LNCAP (cell line): ENCODE results near the gene IHH.

ENCODE experiments used
- TF ChIP-seq, protein P1 (sequence below): fragments of 450-650 bp; IDR thresholded peaks from 2 replicates; pipeline ENCODE4 v1.5.1; 2017; ENCODE audit warnings: mild to moderate bottlenecking

Gene IHH

DNA sequence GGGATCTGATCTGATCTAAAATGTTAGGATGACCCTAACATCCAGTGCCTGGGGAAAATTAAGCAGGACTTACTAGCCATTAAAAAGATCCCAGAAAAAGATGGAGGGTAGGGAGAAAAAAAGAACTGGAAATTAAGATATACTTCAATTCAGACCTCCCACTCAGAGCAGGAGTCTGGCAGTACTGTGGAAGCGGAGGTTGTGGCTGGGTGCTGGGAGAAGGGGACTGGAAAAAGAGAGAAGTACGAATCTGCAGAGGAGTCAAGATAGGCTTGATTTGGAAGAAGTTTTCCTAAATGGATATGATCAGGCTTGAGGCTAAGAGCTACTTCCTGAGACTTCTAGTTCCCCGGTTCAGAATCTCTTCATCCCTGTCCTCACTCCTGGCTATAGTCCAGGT lies 33.5 kb upstream of the IHH start:
- TF ChIP-seq, protein P1, sequence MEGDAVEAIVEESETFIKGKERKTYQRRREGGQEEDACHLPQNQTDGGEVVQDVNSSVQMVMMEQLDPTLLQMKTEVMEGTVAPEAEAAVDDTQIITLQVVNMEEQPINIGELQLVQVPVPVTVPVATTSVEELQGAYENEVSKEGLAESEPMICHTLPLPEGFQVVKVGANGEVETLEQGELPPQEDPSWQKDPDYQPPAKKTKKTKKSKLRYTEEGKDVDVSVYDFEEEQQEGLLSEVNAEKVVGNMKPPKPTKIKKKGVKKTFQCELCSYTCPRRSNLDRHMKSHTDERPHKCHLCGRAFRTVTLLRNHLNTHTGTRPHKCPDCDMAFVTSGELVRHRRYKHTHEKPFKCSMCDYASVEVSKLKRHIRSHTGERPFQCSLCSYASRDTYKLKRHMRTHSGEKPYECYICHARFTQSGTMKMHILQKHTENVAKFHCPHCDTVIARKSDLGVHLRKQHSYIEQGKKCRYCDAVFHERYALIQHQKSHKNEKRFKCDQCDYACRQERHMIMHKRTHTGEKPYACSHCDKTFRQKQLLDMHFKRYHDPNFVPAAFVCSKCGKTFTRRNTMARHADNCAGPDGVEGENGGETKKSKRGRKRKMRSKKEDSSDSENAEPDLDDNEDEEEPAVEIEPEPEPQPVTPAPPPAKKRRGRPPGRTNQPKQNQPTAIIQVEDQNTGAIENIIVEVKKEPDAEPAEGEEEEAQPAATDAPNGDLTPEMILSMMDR, result no peak

DNA sequence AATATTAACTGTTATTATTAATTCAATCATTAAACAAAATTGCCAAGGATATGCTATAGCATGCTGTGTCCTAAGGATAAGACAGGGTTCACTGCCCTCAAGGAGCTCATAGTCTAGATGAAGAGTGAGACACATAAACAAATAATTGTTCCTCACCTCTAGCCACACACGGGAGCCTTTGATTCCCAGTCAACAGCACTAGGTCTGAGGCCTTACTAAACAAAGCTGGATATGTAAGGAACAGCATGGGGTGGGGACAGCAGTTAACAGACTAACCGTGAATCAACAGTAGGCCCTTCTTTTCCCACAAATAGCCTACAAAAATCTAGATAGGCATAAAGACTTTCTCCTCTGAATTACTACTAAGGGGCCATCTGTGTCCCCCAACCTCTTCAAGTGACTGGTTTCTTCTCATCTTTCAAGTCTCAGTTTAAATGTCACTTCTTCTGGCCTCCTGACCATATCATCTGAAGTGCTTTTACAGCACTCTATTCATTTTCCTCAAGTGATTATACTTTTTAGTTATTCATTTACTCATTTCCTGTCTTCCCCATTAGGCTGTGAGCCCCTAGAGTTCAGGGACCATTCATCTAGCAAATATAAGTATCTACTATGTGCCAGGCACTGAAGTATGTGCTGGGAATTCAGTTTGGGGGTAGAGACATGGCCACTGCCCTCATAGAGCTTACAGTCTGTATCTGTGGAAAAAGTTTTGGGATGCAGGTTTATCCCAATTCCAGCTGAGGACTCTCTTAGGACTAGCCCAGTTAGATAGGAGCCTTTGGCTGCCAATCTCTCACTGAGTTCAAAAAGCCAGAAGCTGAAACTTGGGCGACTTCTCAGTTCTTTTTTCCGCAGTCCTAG lies 29.9 kb upstream of the IHH start:
- TF ChIP-seq, protein P1, result no peak

DNA sequence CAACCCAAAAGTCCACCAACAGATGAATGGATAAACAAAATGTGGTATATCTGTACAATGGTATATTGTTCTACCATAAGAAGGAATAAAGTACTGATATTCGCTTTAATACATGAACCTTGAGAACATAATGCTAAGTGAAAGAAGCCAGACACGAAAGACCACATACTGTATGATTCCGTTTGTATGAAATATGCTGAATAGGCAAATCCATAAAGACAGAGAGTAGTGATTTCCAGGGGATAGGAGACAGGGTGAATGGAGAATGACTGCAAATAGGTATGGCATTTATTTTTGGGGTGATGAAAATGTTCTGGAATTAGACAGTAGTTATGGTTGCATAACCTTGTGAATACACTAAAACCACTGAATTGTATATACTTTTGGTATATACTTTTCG lies 28.6 kb upstream of the IHH start:
- TF ChIP-seq, protein P1, result no peak

DNA sequence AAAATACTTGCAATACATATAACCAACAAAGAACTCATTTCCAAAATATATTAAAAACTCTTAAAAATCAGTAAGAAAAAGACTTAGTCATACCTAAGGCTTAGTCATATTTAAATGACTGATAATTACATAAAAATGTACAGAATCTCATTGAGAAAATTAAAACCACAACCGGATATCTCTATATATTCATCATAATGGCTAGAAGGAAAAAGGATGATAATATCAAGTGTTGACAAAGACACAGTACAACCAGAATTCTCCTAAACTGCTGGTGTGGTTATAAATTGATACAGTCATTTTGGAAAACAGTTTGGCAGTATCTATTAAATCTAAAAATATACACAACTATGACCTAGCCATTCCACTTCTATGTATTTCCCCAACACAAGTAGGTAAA lies 27.1 kb upstream of the IHH start:
- TF ChIP-seq, protein P1, result no peak

DNA sequence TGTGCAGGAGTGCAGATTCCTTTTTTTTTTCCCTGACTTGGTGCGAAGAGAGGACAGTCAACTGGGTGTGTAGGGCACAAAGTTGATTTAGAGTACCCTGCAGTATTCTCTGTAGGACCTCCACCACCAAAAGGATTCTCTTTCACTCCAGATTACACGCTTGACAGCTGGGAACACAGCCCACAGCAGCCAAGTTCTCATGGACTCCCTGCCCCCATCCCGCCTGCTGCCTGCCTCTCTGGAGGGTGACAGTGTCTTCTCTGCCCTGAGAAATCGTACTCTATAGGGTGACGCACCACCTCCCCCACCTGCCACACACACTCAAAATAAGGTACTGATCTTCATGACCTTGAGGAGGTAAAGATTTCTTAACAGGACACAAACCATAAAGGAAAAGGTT lies 26.6 kb upstream of the IHH start:
- TF ChIP-seq, protein P1, result no peak

DNA sequence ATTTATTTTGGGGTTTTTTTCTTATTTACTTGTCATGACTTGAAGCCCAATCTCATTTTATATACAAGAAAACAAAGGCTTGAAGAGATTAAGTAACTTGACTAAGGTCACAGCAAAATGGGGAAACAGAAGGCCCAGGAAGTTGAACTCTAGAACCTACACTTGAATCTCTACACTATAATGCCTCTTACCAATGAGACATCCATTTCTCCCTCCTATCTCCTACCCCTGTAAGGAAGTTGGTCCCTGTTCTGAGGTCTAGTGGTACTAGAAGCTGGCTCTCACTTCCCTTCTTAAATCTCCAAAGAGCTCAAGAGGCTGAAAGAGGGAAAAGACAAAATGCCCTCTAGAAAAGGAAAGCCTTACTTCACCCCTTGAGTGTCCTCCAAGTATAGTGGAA lies 25.5 kb upstream of the IHH start:
- TF ChIP-seq, protein P1, result no peak

DNA sequence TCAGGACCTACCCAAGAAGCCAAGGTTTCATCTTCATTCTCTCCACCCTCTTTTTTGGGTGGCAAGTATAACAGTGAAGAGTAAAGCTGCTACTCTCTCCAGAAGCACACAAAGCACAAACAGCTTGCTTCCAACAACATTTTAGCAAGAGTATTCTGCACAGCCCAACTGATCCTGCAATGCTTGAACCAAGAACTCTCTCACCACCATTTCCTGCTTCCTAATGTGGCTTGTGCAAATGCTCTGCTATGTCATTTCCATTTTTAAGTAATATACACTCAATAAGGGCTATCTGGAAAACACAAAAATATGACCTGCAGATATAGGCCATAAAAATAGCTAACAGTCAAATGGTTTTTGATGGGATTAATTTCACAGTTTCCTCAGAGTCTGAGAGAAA lies 24.1 kb upstream of the IHH start:
- TF ChIP-seq, protein P1, result no peak
